H1 (cell line): Measurements from ENCODE around the gene MXI1. TPM values are rescaled to one million over a fixed set of nuclear protein-coding genes. Genes with fewer than 3 reads are reported as not detected.

Experiments
- CTCF ChIA-PET: fragments of 300-600 bp; sonication (Branson Sonifier 250); formaldehyde crosslinking; loops from one replicate; lab custom pipeline; 2021; ENCODE audit not compliant: partially characterized antibody; lab: Charles Lee
- POLR2A ChIA-PET: fragments of 300-600 bp; sonication (Branson Sonifier 250); formaldehyde crosslinking; loops from one replicate; lab custom pipeline; 2021; ENCODE audit warnings: inconsistent platforms; ENCODE audit not compliant: partially characterized antibody; lab: Charles Lee
- DNase-seq, 2 experiments: peaks; one replicate each; pipeline versions ENCODE4 v3.0.0 to v3.0.0-alpha.2; 2010 to 2022; ENCODE audit warnings: low spot score in 2 of 2, low read depth in 1 of 2, mixed read lengths in 1 of 2
- FAIRE-seq: peaks from 2 replicates; lab custom pipeline; 2011; peaks lifted over from hg19 to GRCh38; lab: Jason Lieb, UNC
- H2AFZ ChIP-seq: 2 replicates; pipeline ENCODE4 v1.8.1; 2012; ENCODE audit warnings: low read length, inconsistent platforms
- H2AK5ac ChIP-seq: 2 replicates; pipeline ENCODE4 v1.6.1; 2013; ENCODE audit warnings: low read depth, low read length
- H2BK120ac ChIP-seq: replicated peaks from 2 replicates; pipeline ENCODE3; 2013; ENCODE audit warnings: low read depth, low read length, inconsistent platforms
- H2BK12ac ChIP-seq: 2 replicates; pipeline ENCODE4 v1.6.1; 2013; ENCODE audit warnings: low read depth, low read length
- H2BK15ac ChIP-seq: 2 replicates; pipeline ENCODE4 v1.6.1; 2013; ENCODE audit warnings: low read length
- H2BK20ac ChIP-seq: 2 replicates; pipeline ENCODE4 v1.6.1; 2013; ENCODE audit warnings: low read length
- H2BK5ac ChIP-seq: 2 replicates; pipeline ENCODE4 v1.6.1; 2013; ENCODE audit warnings: low read depth, low read length
- H3K14ac ChIP-seq: 2 replicates; pipeline ENCODE4 v1.6.1; 2013; ENCODE audit warnings: inconsistent platforms; ENCODE audit not compliant: insufficient read length
- H3K18ac ChIP-seq: 2 replicates; pipeline ENCODE4 v1.6.1; 2013; ENCODE audit warnings: low read length; ENCODE audit errors: extremely low read depth
- H3K23ac ChIP-seq: 2 replicates; pipeline ENCODE4 v1.6.1; 2013; ENCODE audit warnings: inconsistent platforms; ENCODE audit not compliant: insufficient read length
- H3K23me2 ChIP-seq: 2 replicates; pipeline ENCODE4 v1.6.1; 2013; ENCODE audit warnings: low read depth, low read length
- H3K27ac ChIP-seq: 2 replicates; pipeline ENCODE4 v1.6.1; 2011; ENCODE audit warnings: low read depth, low read length, inconsistent platforms
- H3K27me3 ChIP-seq, 4 experiments: replicated peaks in 1 of 4; 1 replicate in 1 of 4; 2 replicates in 3 of 4; pipeline versions ENCODE4 v1.6.1 to v1.8.1; 2011 to 2013; ENCODE audit warnings: low read length in 3 of 4, mild to moderate bottlenecking in 3 of 4, inconsistent platforms in 2 of 4, mixed read lengths in 2 of 4, moderate library complexity in 1 of 4; ENCODE audit not compliant: control insufficient read depth in 3 of 4, insufficient read depth in 3 of 4; ENCODE audit errors: extremely low read depth in 1 of 4
- H3K36me3 ChIP-seq, 4 experiments: 2 replicates each; pipeline versions ENCODE4 v1.6.1 to v1.8.1; 2011 to 2013; ENCODE audit warnings: mild to moderate bottlenecking in 4 of 4, low read length in 3 of 4, moderate library complexity in 2 of 4, control low read depth in 1 of 4, inconsistent platforms in 1 of 4; ENCODE audit not compliant: insufficient read depth in 4 of 4, control insufficient read depth in 2 of 4
- H3K4ac ChIP-seq: replicated peaks from 2 replicates; pipeline ENCODE3; 2013; ENCODE audit warnings: low read length, low read depth, mixed read lengths, inconsistent platforms; ENCODE audit not compliant: insufficient read length
- H3K4me1 ChIP-seq, 4 experiments: replicated peaks in 1 of 4; 1 replicate in 1 of 4; 2 replicates in 3 of 4; pipeline versions ENCODE4 v1.6.1 to v1.8.1; 2011 to 2013; ENCODE audit warnings: low read length in 3 of 4, inconsistent platforms in 2 of 4, mixed read lengths in 1 of 4; ENCODE audit not compliant: insufficient read depth in 4 of 4, control insufficient read depth in 3 of 4
- H3K4me2 ChIP-seq, 2 experiments: 2 replicates each; pipeline versions ENCODE4 v1.6.1 to v1.8.1; 2011 to 2013; ENCODE audit warnings: low read depth in 2 of 2, low read length in 2 of 2, control low read depth in 1 of 2, inconsistent platforms in 1 of 2, mild to moderate bottlenecking in 1 of 2; ENCODE audit not compliant: insufficient read depth in 1 of 2
- H3K4me3 ChIP-seq, 4 experiments: fragments of 200-600, 300-600 bp in 1 of 4; sonication (generic), shearing (Covaris generic), sonication (Bioruptor Twin) in 1 of 4; 2 replicates each; pipeline versions ENCODE4 v1.5.1 to v1.8.1; 2011 to 2016; ENCODE audit warnings: low read length in 4 of 4, low read depth in 3 of 4, control low read depth in 2 of 4, inconsistent platforms in 2 of 4, mild to moderate bottlenecking in 2 of 4, mixed read lengths in 1 of 4, moderate library complexity in 1 of 4; ENCODE audit not compliant: insufficient read depth in 2 of 4; ENCODE audit errors: extremely low read depth in 1 of 4
- H3K56ac ChIP-seq: replicated peaks from 2 replicates; pipeline ENCODE3; 2013; ENCODE audit warnings: low read depth, mild to moderate bottlenecking, mixed read lengths, low read length, inconsistent platforms; ENCODE audit not compliant: insufficient read length
- H3K79me1 ChIP-seq: 2 replicates; pipeline ENCODE4 v1.6.1; 2013; ENCODE audit warnings: low read depth, low read length, control low read depth
- H3K79me2 ChIP-seq, 2 experiments: 2 replicates each; pipeline versions ENCODE4 v1.6.1 to v1.8.1; 2012 to 2013; ENCODE audit warnings: low read length in 2 of 2, mild to moderate bottlenecking in 2 of 2, inconsistent platforms in 1 of 2; ENCODE audit not compliant: insufficient read depth in 2 of 2, control insufficient read depth in 1 of 2
- H3K9ac ChIP-seq, 4 experiments: replicated peaks in 1 of 4; 1 replicate in 1 of 4; 2 replicates in 3 of 4; pipeline versions ENCODE4 v1.6.1 to v1.8.1; 2011 to 2013; ENCODE audit warnings: low read depth in 3 of 4, low read length in 3 of 4, control low read depth in 2 of 4, mild to moderate bottlenecking in 2 of 4, moderate library complexity in 2 of 4, inconsistent platforms in 1 of 4; ENCODE audit errors: extremely low read depth in 1 of 4
- H3K9me3 ChIP-seq, 2 experiments: 2 replicates each; pipeline versions ENCODE4 v1.6.1 to v1.8.1; 2012 to 2013; ENCODE audit warnings: mild to moderate bottlenecking in 2 of 2, moderate library complexity in 2 of 2, control low read depth in 1 of 2, inconsistent platforms in 1 of 2, low read depth in 1 of 2, low read length in 1 of 2, mixed read lengths in 1 of 2; ENCODE audit not compliant: insufficient read depth in 2 of 2
- H4K20me1 ChIP-seq, 2 experiments: replicated peaks in 1 of 2; 2 replicates each; pipeline versions ENCODE3 to v1.8.1; 2011 to 2013; ENCODE audit warnings: inconsistent platforms in 2 of 2, low read length in 2 of 2, mild to moderate bottlenecking in 1 of 2; ENCODE audit not compliant: insufficient read depth in 2 of 2, control insufficient read depth in 1 of 2
- H4K5ac ChIP-seq: 2 replicates; pipeline ENCODE4 v1.6.1; 2013; ENCODE audit warnings: low read length, low read depth, mixed read lengths, inconsistent platforms; ENCODE audit not compliant: insufficient read length
- H4K8ac ChIP-seq: 2 replicates; pipeline ENCODE4 v1.8.0; 2013; ENCODE audit warnings: mild to moderate bottlenecking, moderate library complexity, low read length, inconsistent platforms; ENCODE audit not compliant: insufficient read depth; ENCODE audit errors: extremely low read depth
- H4K91ac ChIP-seq: replicated peaks from 2 replicates; pipeline ENCODE3; 2013; ENCODE audit warnings: low read length, mixed read lengths, inconsistent platforms; ENCODE audit not compliant: insufficient read length
- CEBPB ChIP-seq: IDR thresholded peaks from 2 replicates; pipeline ENCODE4 v1.6.1; 2012; ENCODE audit warnings: low read depth, low read length
- EP300 ChIP-seq, 2 experiments: IDR thresholded peaks; 1 replicate in 1 of 2; 2 replicates in 1 of 2; pipeline ENCODE4 v1.6.1; 2011 to 2012; ENCODE audit warnings: low read depth in 2 of 2, low read length in 2 of 2, mild to moderate bottlenecking in 2 of 2, borderline replicate concordance in 1 of 2, inconsistent platforms in 1 of 2, moderate library complexity in 1 of 2
- SP1 ChIP-seq: IDR thresholded peaks from 2 replicates; pipeline ENCODE4 v1.6.1; 2011; ENCODE audit warnings: low read depth, low read length
- WGBS, 2 experiments: shearing (Covaris generic) in 1 of 2; methylation state at CpG; one replicate each; pipeline versions ENCODE4 v1.1.6 to v1.1.7; 2013 to 2015; ENCODE audit warnings: low lambda C conversion rate in 2 of 2, mixed read lengths in 2 of 2, inconsistent platforms in 1 of 2, low coverage in 1 of 2, missing lambda C conversion rate in 1 of 2; ENCODE audit not compliant: insufficient replicate concordance in 2 of 2, insufficient coverage in 1 of 2, insufficient read length in 1 of 2; ENCODE audit errors: extremely low coverage in 1 of 2, missing lambda C conversion rate in 1 of 2; 5-methylcytosine and 5-hydroxymethylcytosine counted together
- polyA plus RNA-seq, 7 experiments: library from polyadenylated mRNA; depleted of rRNA in 3 of 7; stranded (reverse) in 5 of 7; unstranded in 2 of 7; fragments of >200 nt in 5 of 7; fragments of 200-250 nt in 2 of 7; gene quantifications; 1 replicate in 5 of 7; 2 replicates in 1 of 7; 4 replicates in 1 of 7; pipeline versions ENCODE4 v1.2.1 to v1.2.3, GENCODE V29; 2011 to 2013; ENCODE audit warnings: missing spikeins in 2 of 7, mixed read lengths in 2 of 7
- total RNA-seq: library from RNA; stranded (reverse); fragmentation: NEBNext Ultra II Directional; extraction: Animal tissue kit (Norgen Biotek cat#: 25700); gene quantifications from 2 replicates; pipeline ENCODE4 v1.2.1, GENCODE V29; 2021

Gene MXI1
- total and polyA plus RNA-seq, 2 of the 8 experiments (the other 6 are each of a cell fraction or from before 2014, with no cell fraction given): 5.7 to 8.8 TPM

GRCh38 chr10:110228066-110228465, 20.7 kb downstream of the MXI1 start:
- Histone ChIP-seq H2BK20ac (no peak overlapping the region), H4K5ac (no peak overlapping the region), H4K8ac (no peak overlapping the region), H2AK5ac (no peak overlapping the region), H3K23me2 (peaks cover 4% of the 10 kb centered on the region; the same call in 1 of the 2 replicates), H4K91ac (no peak overlapping the region), H2BK15ac (no peak overlapping the region), H2BK120ac (no peak overlapping the region), H3K4ac (no peak overlapping the region), H3K4me2 (peak overlapping the region in 1 of 2 experiments; percentile 56; a peak in 1 of 4 replicates), H3K9me3 (no peaks in the 10 kb centered on the region), H3K56ac (no peak overlapping the region), H2BK5ac (no peak overlapping the region), H3K4me3 (peak overlapping the region in 1 of 4 experiments; percentile 86; a peak in 1 of 8 replicates), H3K79me1 (no peaks in the 10 kb centered on the region), H2AFZ (no peak overlapping the region), H3K36me3 (no peaks in the 10 kb centered on the region), H3K18ac (no peak overlapping the region), H3K23ac (no peak overlapping the region), H4K20me1 (no peaks in the 10 kb centered on the region), H3K9ac (no peak overlapping the region), H3K14ac (no peak overlapping the region), H3K79me2 (no peaks in the 10 kb centered on the region), H2BK12ac (no peak overlapping the region), H3K27me3 (no peaks in the 10 kb centered on the region), H3K4me1 (no peaks in the 10 kb centered on the region; a peak in 2 of 7 replicates), H3K27ac (no peak overlapping the region)
- POLR2A ChIA-PET: no interaction called here
- WGBS, 2 experiments: 78% methylated on average over 10 of the region's 10 CpGs; no CpG with 5 or more reads in 1 of the 2 experiments
- TF ChIP-seq SP1 (no peak), EP300 (IDR thresholded peaks at IDR 0.05; ENCODE audit: borderline replicate concordance in 1 of 2, low read depth in 2 of 2, low read length in 2 of 2) (no peak), CEBPB (no peak)
- no peak for FAIRE-seq
- CTCF ChIA-PET: interaction anchor here (1.3 to 17.9 kb wide), 3 partner anchors 19 to 85 kb away, joined by 3 to 333 read pairs (median 173); partner anchors contain the start of gene MXI1
- DNase-seq: no peak
